PC-9 (cell line): ENCODE measurements around the gene NLK. TPM values are rescaled to one million over a fixed set of nuclear protein-coding genes. Genes with fewer than 3 reads are reported as not detected.

ENCODE experiments used
- BruUV-seq: library from RNA; stranded (reverse); fragments of 400-500 nt; replicated peaks from 2 replicates; lab custom pipeline; 2021; lab: Mats Ljungman, UMichigan
- CTCF ChIA-PET: fragments of 300-600 bp; sonication (Branson Sonifier 250); formaldehyde crosslinking; loops from one replicate; lab custom pipeline; 2022; ENCODE audit warnings: antibody characterized with exemption; lab: Charles Lee
- POLR2A ChIA-PET: fragments of 300-600 bp; sonication (Branson Sonifier 250); formaldehyde crosslinking; loops from one replicate; lab custom pipeline; 2022; ENCODE audit warnings: antibody characterized with exemption; ENCODE audit not compliant: unreplicated experiment; lab: Charles Lee
- DNase-seq, 2 experiments: peaks; one replicate each; pipeline versions ENCODE4 v3.0.0 to v3.0.0-alpha.2; 2015 to 2022; ENCODE audit warnings: mixed read lengths in 1 of 2
- H2AFZ ChIP-seq: fragments of 200-600 bp; sonication (generic); 2 replicates; pipeline ENCODE4 v1.8.1; 2017; ENCODE audit warnings: antibody characterized with exemption
- H3F3A ChIP-seq: fragments of 200-600 bp; sonication (generic); 2 replicates; pipeline ENCODE4 v1.8.1; 2017; ENCODE audit warnings: antibody characterized with exemption, mild to moderate bottlenecking, low read depth; ENCODE audit not compliant: insufficient read depth
- H3K27ac ChIP-seq: fragments of 200-600 bp; sonication (generic); 2 replicates; pipeline ENCODE4 v1.6.1; 2016; ENCODE audit warnings: mixed run types
- H3K27me3 ChIP-seq: fragments of 200-600 bp; sonication (generic); 2 replicates; pipeline ENCODE4 v1.6.1; 2016; ENCODE audit warnings: low read depth, mixed run types; ENCODE audit not compliant: insufficient read depth
- H3K36me3 ChIP-seq: fragments of 200-600 bp; sonication (generic); 2 replicates; pipeline ENCODE4 v1.6.1; 2016; ENCODE audit warnings: low read depth, mixed run types
- H3K4me1 ChIP-seq: fragments of 200-600 bp; sonication (generic); replicated peaks from 2 replicates; pipeline ENCODE4 v1.6.1; 2016; ENCODE audit warnings: mixed run types; ENCODE audit not compliant: insufficient read depth
- H3K4me2 ChIP-seq: fragments of 200-600 bp; sonication (generic); 2 replicates; pipeline ENCODE4 v1.6.1; 2017; ENCODE audit warnings: mixed run types
- H3K4me3 ChIP-seq: fragments of 200-600 bp; sonication (generic); 2 replicates; pipeline ENCODE4 v1.6.1; 2016; ENCODE audit warnings: mixed run types
- H3K79me2 ChIP-seq: fragments of 200-600 bp; sonication (generic); 2 replicates; pipeline ENCODE4 v1.6.1; 2017; ENCODE audit warnings: low read depth, mixed run types
- H3K9me2 ChIP-seq: fragments of 200-600 bp; sonication (generic); 2 replicates; pipeline ENCODE4 v1.8.1; 2017; ENCODE audit warnings: mild to moderate bottlenecking; ENCODE audit not compliant: insufficient read depth
- H3K9me3 ChIP-seq: fragments of 200-600 bp; sonication (generic); 2 replicates; pipeline ENCODE4 v1.8.1; 2016; ENCODE audit warnings: low read depth; ENCODE audit not compliant: insufficient read depth
- H4K20me1 ChIP-seq: fragments of 200-600 bp; sonication (generic); 2 replicates; pipeline ENCODE4 v1.8.1; 2017; ENCODE audit not compliant: insufficient read depth
- CTCF ChIP-seq: fragments of 200-600 bp; sonication (generic); conservative IDR thresholded peaks from 2 replicates; pipeline ENCODE4 v1.6.1; 2017; ENCODE audit warnings: mixed run types, antibody characterized with exemption, mild to moderate bottlenecking, moderate library complexity
- EZH2 ChIP-seq: fragments of 200-600 bp; sonication (generic); IDR thresholded peaks from 2 replicates; pipeline ENCODE4 v1.8.0; 2017; ENCODE audit warnings: antibody characterized with exemption, low read depth
- intact Hi-C: fragments of 100-400 bp; cut with micrococcal nuclease; formaldehyde crosslinking; loops from one replicate; pipeline ENCODE4 v1.10.0; 2022; ENCODE audit not compliant: unreplicated experiment
- total RNA-seq: library from RNA; stranded (reverse); gene quantifications from 2 replicates; pipeline ENCODE4 v1.2.3, GENCODE V29; 2021

NLK gene
- total RNA-seq, 1 experiment from 2014 or later: 20.7 TPM

GRCh38 chr17:28216052-28216451, 173.6 kb downstream of the NLK start:
- Histone ChIP-seq H3K27me3 (no peaks in the 10 kb centered on the region), H3K9me3 (no peaks in the 10 kb centered on the region; the same call in 1 of the 2 replicates), H3K4me2 (peak overlapping the region; percentile 23; the same call in 1 of the 2 replicates), H3K4me1 (no peaks in the 10 kb centered on the region; the same call in 1 of the 2 replicates), H3F3A (no peaks in the 10 kb centered on the region), H3K27ac (no peak overlapping the region), H2AFZ (no peak overlapping the region), H3K36me3 (no peaks in the 10 kb centered on the region), H3K4me3 (no peak overlapping the region), H4K20me1 (no peaks in the 10 kb centered on the region), H3K79me2 (no peaks in the 10 kb centered on the region), H3K9me2 (no peaks in the 10 kb centered on the region)
- intact Hi-C loops: no loop called here
- no peak for DNase-seq
- ChIA-PET POLR2A (no interaction called here), CTCF (no interaction called here)
- BruUV-seq: no TSS peak
- TF ChIP-seq EZH2: no peak
- TF ChIP-seq CTCF: no peak

- DNase-seq: no peak
- no TSS peak for BruUV-seq
- no peak overlapping the region for H3K27ac ChIP-seq
- H3K27me3 ChIP-seq: no peaks in the 10 kb centered on the region
- H3K4me3 ChIP-seq: no peak overlapping the region
- no peaks in the 10 kb centered on the region for H3K36me3 ChIP-seq
- ChIA-PET POLR2A (no interaction called here), CTCF (no interaction called here)
- H3K4me2 ChIP-seq: peak overlapping the region; percentile 23; the same call in 1 of the 2 replicates
- no peaks in the 10 kb centered on the region for H3K9me2 ChIP-seq
- H2AFZ ChIP-seq: no peak overlapping the region
- TF ChIP-seq CTCF: no peak
- intact Hi-C loops: no loop called here
- no peaks in the 10 kb centered on the region for H3K79me2 ChIP-seq
- no peaks in the 10 kb centered on the region; the same call in 1 of the 2 replicates for H3K4me1 ChIP-seq
- H4K20me1 ChIP-seq: no peaks in the 10 kb centered on the region
- H3F3A ChIP-seq: no peaks in the 10 kb centered on the region
- H3K9me3 ChIP-seq: no peaks in the 10 kb centered on the region
These were observed 174.1 kb downstream of the NLK start for GRCh38 chr17:28216528-28216927.

GRCh38 chr17:28219771-28220170, 177.3 kb downstream of the NLK start:
- no TSS peak for BruUV-seq
- intact Hi-C loops: no loop called here
- H3K36me3 ChIP-seq: no peaks in the 10 kb centered on the region
- H3K9me2 ChIP-seq: no peaks in the 10 kb centered on the region
- no peaks in the 10 kb centered on the region for H3K27me3 ChIP-seq
- no peaks in the 10 kb centered on the region; the same call in 1 of the 2 replicates for H3K4me1 ChIP-seq
- H3K4me3 ChIP-seq: no peak overlapping the region
- no peak overlapping the region for H2AFZ ChIP-seq
- H3K27ac ChIP-seq: peak overlapping the region; percentile 39
- peak in 1 of 2 experiments; percentile 74 for DNase-seq
- H3F3A ChIP-seq: no peaks in the 10 kb centered on the region
- ChIA-PET POLR2A (no interaction called here), CTCF (no interaction called here)
- H3K9me3 ChIP-seq: no peaks in the 10 kb centered on the region
- TF ChIP-seq EZH2 (no peak), CTCF (no peak)
- no peak overlapping the region for H3K4me2 ChIP-seq
- H3K79me2 ChIP-seq: no peaks in the 10 kb centered on the region
- no peaks in the 10 kb centered on the region for H4K20me1 ChIP-seq
